KOPT-K1 (cell line): ENCODE results near the gene PRPF19.

ENCODE experiments used
- H3K27ac ChIP-seq: fragments of 200-600 bp; sonication (generic); 2 replicates; pipeline ENCODE4 v1.5.1; 2016; ENCODE audit warnings: antibody characterized with exemption, mild to moderate bottlenecking, low read depth, low read length; ENCODE audit not compliant: poor library complexity, severe bottlenecking
- H3K36me3 ChIP-seq: fragments of 200-600 bp; sonication (generic); 2 replicates; pipeline ENCODE4 v1.5.1; 2017; ENCODE audit warnings: antibody characterized with exemption, mild to moderate bottlenecking, low read length, moderate library complexity; ENCODE audit not compliant: insufficient read depth
- H3K9me3 ChIP-seq: fragments of 200-600 bp; sonication (generic); 2 replicates; pipeline ENCODE4 v1.5.1; 2017; ENCODE audit warnings: antibody characterized with exemption, low read length, mild to moderate bottlenecking; ENCODE audit not compliant: insufficient read depth, poor library complexity, severe bottlenecking

The PRPF19 gene

GRCh38 chr11:60932605-60933356 lies 26.4 kb upstream of the PRPF19 start:
- Histone ChIP-seq H3K9me3 (no peaks in the 10 kb centered on the region), H3K27ac (no peak overlapping the region), H3K36me3 (no peaks in the 10 kb centered on the region)

- H3K9me3 ChIP-seq = no peaks in the 10 kb centered on the region
- H3K36me3 ChIP-seq = no peaks in the 10 kb centered on the region
- H3K27ac ChIP-seq = no peak overlapping the region
These were observed 25.5 kb upstream of the PRPF19 start for GRCh38 chr11:60931917-60932316.

- Histone ChIP-seq H3K9me3 (no peaks in the 10 kb centered on the region), H3K36me3 (no peaks in the 10 kb centered on the region), H3K27ac (no peak overlapping the region)
These were observed 24.0 kb upstream of the PRPF19 start for GRCh38 chr11:60930394-60930793.

- Histone ChIP-seq H3K9me3 (no peaks in the 10 kb centered on the region), H3K36me3 (no peaks in the 10 kb centered on the region), H3K27ac (no peak overlapping the region)
These were observed 23.4 kb upstream of the PRPF19 start for GRCh38 chr11:60929764-60930163.

- Histone ChIP-seq H3K9me3 (no peaks in the 10 kb centered on the region), H3K36me3 (peaks cover 1% of the 10 kb centered on the region), H3K27ac (no peak overlapping the region)
These were observed 22.2 kb upstream of the PRPF19 start for GRCh38 chr11:60928563-60929001.

GRCh38 chr11:60927600-60927999 lies 21.2 kb upstream of the PRPF19 start:
- Histone ChIP-seq H3K9me3 (no peaks in the 10 kb centered on the region), H3K27ac (no peak overlapping the region), H3K36me3 (peaks cover 11% of the 10 kb centered on the region)

GRCh38 chr11:60927061-60927592 lies 20.7 kb upstream of the PRPF19 start:
- peaks cover 16% of the 10 kb centered on the region for H3K36me3 ChIP-seq
- no peaks in the 10 kb centered on the region for H3K9me3 ChIP-seq
- no peak overlapping the region for H3K27ac ChIP-seq

- Histone ChIP-seq H3K27ac (no peak overlapping the region), H3K9me3 (no peaks in the 10 kb centered on the region), H3K36me3 (peaks cover 22% of the 10 kb centered on the region)
These were observed 20.1 kb upstream of the PRPF19 start for GRCh38 chr11:60926500-60926899.

GRCh38 chr11:60925868-60926267 lies 19.5 kb upstream of the PRPF19 start:
- Histone ChIP-seq H3K36me3 (peaks cover 28% of the 10 kb centered on the region), H3K9me3 (no peaks in the 10 kb centered on the region), H3K27ac (no peak overlapping the region)

- no peaks in the 10 kb centered on the region for H3K9me3 ChIP-seq
- peaks cover 35% of the 10 kb centered on the region for H3K36me3 ChIP-seq
- H3K27ac ChIP-seq = no peak overlapping the region
These were observed 18.8 kb upstream of the PRPF19 start for GRCh38 chr11:60924906-60925853.

GRCh38 chr11:60924110-60924905 lies 17.9 kb upstream of the PRPF19 start, which contains the start of gene TMEM132A:
TSS of gene TMEM132A (plus strand) at chr11:60924460. CDS start at chr11:60924634, 174 bp downstream.
- H3K36me3 ChIP-seq = peaks cover 44% of the 10 kb centered on the region

GRCh38 chr11:60923800-60924109 lies 17.4 kb upstream of the PRPF19 start:
- peaks cover 49% of the 10 kb centered on the region for H3K36me3 ChIP-seq
- H3K9me3 ChIP-seq = no peaks in the 10 kb centered on the region
- H3K27ac ChIP-seq = no peak overlapping the region

More at GRCh38 chr11:60924110-60924905, 17.9 kb upstream of the PRPF19 start, which contains the start of gene TMEM132A:
- no peaks in the 10 kb centered on the region for H3K9me3 ChIP-seq
- H3K27ac ChIP-seq = no peak within 1 kb of the TSS

- H3K36me3 ChIP-seq = peaks cover 54% of the 10 kb centered on the region
- H3K27ac ChIP-seq = no peak overlapping the region
- H3K9me3 ChIP-seq = no peaks in the 10 kb centered on the region
These were observed 16.9 kb upstream of the PRPF19 start for GRCh38 chr11:60923326-60923725.

GRCh38 chr11:60922906-60923305 lies 16.5 kb upstream of the PRPF19 start:
- Histone ChIP-seq H3K9me3 (no peaks in the 10 kb centered on the region), H3K27ac (no peak overlapping the region), H3K36me3 (peaks cover 58% of the 10 kb centered on the region)
